Pancreas (tissue), 10 donors: Measurements from ENCODE around the gene DLG2. TPM values are rescaled to one million over a fixed set of nuclear protein-coding genes. Genes with fewer than 3 reads are reported as not detected.
A peak's percentile ranks its signal among the peaks of the same experiment; 100 is the strongest.

ENCODE experiments used
- ATAC-seq, 4 donors: fragments of 200-7000 bp; cut with Tn5 transposase; one replicate each; pipeline versions ENCODE4 v1.8.0 to v1.9.1; 2020; ENCODE audit warnings: mild to moderate bottlenecking in 4 of 4, moderate library complexity in 4 of 4
- DNase-seq, 6 donors: peaks; one replicate each; pipeline ENCODE4 v3.0.0-alpha.2; 2020
- FAIRE-seq: peaks from 2 replicates; lab custom pipeline; 2012; peaks lifted over from hg19 to GRCh38; lab: Jason Lieb, UNC
- H3K27ac ChIP-seq, 4 donors: fragments of 200-600 bp; sonication (generic); 1 replicate in 3 of 4; 2 replicates in 1 of 4; pipeline versions ENCODE4 v1.5.0 to v1.8.0; 2020
- H3K27me3 ChIP-seq, 4 donors: fragments of 200-600 bp; one replicate each; pipeline ENCODE4 v1.8.0; 2021
- H3K36me3 ChIP-seq, 3 donors: fragments of 200-600 bp; sonication (generic) in 1 of 3; one replicate each; pipeline versions ENCODE4 v1.5.0 to v1.8.0; 2020 to 2021
- H3K4me1 ChIP-seq, 3 donors: fragments of 200-600 bp; one replicate each; pipeline ENCODE4 v1.8.0; 2021
- H3K4me3 ChIP-seq, 4 donors: fragments of 200-600 bp; sonication (generic) in 2 of 4; one replicate each; pipeline versions ENCODE4 v1.5.0 to v1.8.0; 2020 to 2021
- H3K9me3 ChIP-seq, 4 donors: fragments of 200-600 bp; one replicate each; pipeline ENCODE4 v1.8.0; 2021
- WGBS, 2 donors: extraction: QIAGEN DNeasy Blood & Tissue Kit; methylation state at CpG; one replicate each; pipeline ENCODE4 v1.1.7; 2013; 5-methylcytosine and 5-hydroxymethylcytosine counted together
- intact Hi-C, 3 donors: fragments of 100-400 bp; cut with DNase I; formaldehyde crosslinking; loops; one replicate each; pipeline versions ENCODE4 v1.11.1 to v1.14.2; 2022
- polyA plus RNA-seq, 2 donors: library from polyadenylated mRNA; stranded (reverse); fragments of 200-250 nt; gene quantifications; one replicate each; pipeline ENCODE4 v1.2.3, GENCODE V29; 2013
- total RNA-seq, 6 donors: library from RNA; stranded (reverse); fragmentation: NEBNext Ultra II Directional in 4 of 6; extraction: Animal tissue kit (Norgen Biotek cat#: 25700) in 4 of 6; gene quantifications; one replicate each; pipeline versions ENCODE4 v1.2.1 to v1.2.4, GENCODE V29; 2021 to 2023
- TF ChIP-seq, protein P1 (sequence below), 4 donors: fragments of 200-600 bp; sonication (generic) in 3 of 4; IDR thresholded peaks; one replicate each; pipeline versions ENCODE4 v1.5.0 to v1.8.0; 2021; ENCODE audit warnings: antibody characterized with exemption in 4 of 4
- donor health status: healthy with polysubstance abuse.
- donor health status: DM: no; HTN: no; CAD: no; lungs with moderate emphysema.
- donor health status: DM: no; HTN: no; CAD: no.
- donor health status: control.
- donor health status: control.
- donor health status: Bipolar disorder and iron deficiency.
- donor health status: DM: yes; HTN: yes; CAD: no.
- donor health status: DM: no; HTN: no; CAD: no.
- donor health status: DM: no; HTN: no; CAD: no.
- donor health status: DM: yes; HTN: yes; CAD: no.

Gene DLG2
- total and polyA plus RNA-seq, 8 donors = 1.2 to 5.4 (median 3.6) TPM

DNA sequence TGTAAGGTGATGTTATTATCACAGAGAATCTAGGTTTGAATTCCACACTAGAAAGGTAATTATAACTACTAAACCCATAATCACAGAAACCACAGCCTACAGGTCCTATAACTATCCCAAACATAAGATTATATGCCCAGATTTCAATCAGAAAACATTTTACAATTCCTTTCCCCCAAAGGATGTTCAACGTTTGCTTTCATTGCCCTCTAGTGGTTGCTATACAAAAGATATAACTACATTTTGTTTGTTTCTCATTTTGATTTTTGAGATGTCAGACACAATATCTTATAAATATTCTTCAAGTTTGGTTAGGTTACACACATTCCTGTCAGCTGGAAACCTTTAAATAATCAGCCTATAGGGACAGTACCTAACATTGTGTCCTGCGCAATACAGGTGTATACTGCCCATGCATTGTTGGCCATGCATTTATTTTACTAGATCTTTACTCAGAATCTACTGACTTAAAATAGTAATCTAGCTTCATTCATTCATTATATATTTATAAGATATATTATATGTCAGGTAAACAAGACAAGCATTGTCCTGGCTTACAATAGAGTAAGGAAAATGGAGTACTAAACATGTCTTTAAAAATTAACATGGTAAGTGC lies 1810.5 kb downstream of the DLG2 start:
- Histone ChIP-seq H3K4me3 (no peak overlapping the region), H3K36me3 (no peaks in the 10 kb centered on the region), H3K9me3 (no peaks in the 10 kb centered on the region), H3K27me3 (no peaks in the 10 kb centered on the region), H3K4me1 (no peaks in the 10 kb centered on the region), H3K27ac (no peak overlapping the region)
- 44% methylated on average over 2 of the region's 2 CpGs for WGBS, 2 donors
- ATAC-seq (peak in 2 of 4 donors; percentile 54 to 55), FAIRE-seq (peak; percentile 32), DNase-seq (no peak)
- intact Hi-C loops = loop anchor here in 2 of 3 donors (5.0 to 10.0 kb wide), 3 partner anchors 522 to 912 kb away; partner anchors contain the start of genes DDIAS (in 1 of the 2) and PRCP (in 1 of the 2)
- TF ChIP-seq, protein P1, sequence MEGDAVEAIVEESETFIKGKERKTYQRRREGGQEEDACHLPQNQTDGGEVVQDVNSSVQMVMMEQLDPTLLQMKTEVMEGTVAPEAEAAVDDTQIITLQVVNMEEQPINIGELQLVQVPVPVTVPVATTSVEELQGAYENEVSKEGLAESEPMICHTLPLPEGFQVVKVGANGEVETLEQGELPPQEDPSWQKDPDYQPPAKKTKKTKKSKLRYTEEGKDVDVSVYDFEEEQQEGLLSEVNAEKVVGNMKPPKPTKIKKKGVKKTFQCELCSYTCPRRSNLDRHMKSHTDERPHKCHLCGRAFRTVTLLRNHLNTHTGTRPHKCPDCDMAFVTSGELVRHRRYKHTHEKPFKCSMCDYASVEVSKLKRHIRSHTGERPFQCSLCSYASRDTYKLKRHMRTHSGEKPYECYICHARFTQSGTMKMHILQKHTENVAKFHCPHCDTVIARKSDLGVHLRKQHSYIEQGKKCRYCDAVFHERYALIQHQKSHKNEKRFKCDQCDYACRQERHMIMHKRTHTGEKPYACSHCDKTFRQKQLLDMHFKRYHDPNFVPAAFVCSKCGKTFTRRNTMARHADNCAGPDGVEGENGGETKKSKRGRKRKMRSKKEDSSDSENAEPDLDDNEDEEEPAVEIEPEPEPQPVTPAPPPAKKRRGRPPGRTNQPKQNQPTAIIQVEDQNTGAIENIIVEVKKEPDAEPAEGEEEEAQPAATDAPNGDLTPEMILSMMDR (IDR thresholded peaks at IDR 0.05) = peak in 3 of 4 donors; percentile 28 to 47 (median 29)

DNA sequence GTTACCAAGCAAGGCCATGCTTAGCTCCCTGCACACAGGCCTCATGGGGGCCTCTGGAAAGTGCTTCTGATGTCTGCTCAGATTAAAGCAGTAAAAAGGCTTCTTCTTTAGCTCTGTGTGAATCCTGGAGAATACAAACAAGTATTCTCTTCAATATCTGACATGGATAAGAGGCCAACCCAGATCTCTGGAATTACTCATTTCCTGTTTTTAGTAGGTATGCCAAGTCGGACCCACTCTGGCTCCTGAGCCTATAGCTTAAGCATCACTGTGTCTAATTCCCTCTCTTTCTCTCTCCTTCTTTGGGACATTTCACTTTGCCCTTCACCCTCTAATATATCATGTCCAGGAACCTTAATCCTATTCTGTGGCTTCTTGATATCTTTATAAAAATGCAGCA lies 1811.4 kb downstream of the DLG2 start:
- 28 to 40% methylated on average over 1 of the region's 1 CpG for WGBS, 2 donors
- no peaks in the 10 kb centered on the region for H3K9me3 ChIP-seq

DNA sequence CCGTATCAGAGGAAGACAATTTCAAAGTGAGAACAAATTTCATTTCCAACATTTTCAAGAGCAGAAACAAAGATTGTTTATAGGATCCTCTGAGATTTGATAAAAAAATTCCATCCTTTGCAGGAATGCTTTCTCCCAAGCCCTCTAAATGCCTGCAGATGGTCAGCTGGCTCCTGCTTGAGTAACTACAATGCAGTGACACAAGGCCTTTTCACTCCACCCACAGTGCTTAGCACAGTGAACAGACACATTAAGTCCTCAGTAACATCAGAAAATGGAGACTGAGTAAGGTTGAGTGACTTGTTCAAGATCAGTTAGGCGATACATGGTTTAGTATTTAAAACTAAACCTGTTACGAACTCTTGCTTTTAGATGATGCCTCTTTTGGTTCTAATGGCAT lies 1813.8 kb downstream of the DLG2 start:
- FAIRE-seq (no peak), ATAC-seq (no peak), DNase-seq (no peak)
- Histone ChIP-seq H3K36me3 (no peaks in the 10 kb centered on the region), H3K27ac (no peak overlapping the region), H3K4me1 (no peaks in the 10 kb centered on the region), H3K4me3 (no peak overlapping the region), H3K9me3 (no peaks in the 10 kb centered on the region), H3K27me3 (no peaks in the 10 kb centered on the region)
- whole genome bisulfite sequencing, 2 donors = 83 to 95% methylated on average over 3 of the region's 3 CpGs
- intact Hi-C loops = loop anchor here in 2 of 3 donors (10.0 kb wide), 2 partner anchors 518 to 908 kb away; partner anchors contain the start of genes DDIAS (in 1 of the 2) and PRCP (in 1 of the 2)
- TF ChIP-seq, protein P1 (IDR thresholded peaks at IDR 0.05) = no peak

More for the DNA sequence above, 1811.4 kb downstream of the DLG2 start:
- no peak for DNase-seq
- no peak for FAIRE-seq
- Histone ChIP-seq H3K4me1 (no peaks in the 10 kb centered on the region), H3K27ac (no peak overlapping the region), H3K4me3 (no peak overlapping the region), H3K36me3 (no peaks in the 10 kb centered on the region), H3K27me3 (no peaks in the 10 kb centered on the region)
- ATAC-seq = no peak
- TF ChIP-seq, protein P1 (IDR thresholded peaks at IDR 0.05) = no peak
- intact Hi-C loops = loop anchor here in 2 of 3 donors (5.0 to 10.0 kb wide), 3 partner anchors 521 to 911 kb away; partner anchors contain the start of genes DDIAS (in 1 of the 2) and PRCP (in 1 of the 2)

DNA sequence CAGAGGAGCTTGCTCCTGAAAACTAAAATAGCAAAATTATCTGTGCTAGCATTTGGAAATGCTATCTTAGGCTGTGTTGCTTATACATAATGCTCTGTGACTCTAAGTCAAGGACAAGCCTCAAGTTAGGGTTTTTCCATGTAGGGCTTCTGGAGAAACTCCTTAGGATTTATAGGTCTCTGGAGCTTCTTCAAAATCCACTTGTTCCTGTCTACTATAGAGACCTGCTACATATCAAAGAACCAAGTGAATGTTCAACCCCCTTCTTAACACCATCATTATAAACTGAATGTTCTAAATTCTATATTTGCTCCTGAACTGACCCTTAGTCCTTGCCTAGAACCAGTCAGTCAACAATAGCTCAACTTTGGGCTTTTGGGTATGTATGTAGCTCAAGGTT lies 1817.9 kb downstream of the DLG2 start:
- H3K27me3 ChIP-seq = no peaks in the 10 kb centered on the region
- no peaks in the 10 kb centered on the region for H3K4me1 ChIP-seq
- H3K36me3 ChIP-seq = no peaks in the 10 kb centered on the region
- FAIRE-seq = no peak
- TF ChIP-seq, protein P1 (IDR thresholded peaks at IDR 0.05) = no peak
- no peak for ATAC-seq
- intact Hi-C loops = no loop called here
- no peaks in the 10 kb centered on the region for H3K9me3 ChIP-seq
- no peak overlapping the region for H3K4me3 ChIP-seq
- no peak for DNase-seq
- H3K27ac ChIP-seq = no peak overlapping the region

DNA sequence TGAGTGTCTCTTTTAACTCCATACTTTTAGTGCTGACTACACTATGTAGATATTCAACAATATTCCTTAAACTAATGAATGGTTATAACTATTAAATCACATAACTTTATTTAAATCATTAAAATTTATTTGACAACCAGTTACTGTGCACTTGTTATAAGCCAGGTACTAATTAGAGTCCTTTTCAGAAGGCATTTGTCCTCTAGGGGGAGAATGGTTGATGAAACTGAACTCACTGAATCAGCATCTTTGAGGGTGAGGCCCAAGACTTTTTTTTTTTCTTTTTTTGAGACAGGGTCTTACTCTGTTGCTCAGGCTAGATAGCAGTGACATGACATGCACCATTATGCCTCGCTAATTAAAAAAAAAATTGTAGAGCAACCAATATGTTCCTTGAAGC lies 1825.3 kb downstream of the DLG2 start:
- H3K36me3 ChIP-seq = no peaks in the 10 kb centered on the region
- no peaks in the 10 kb centered on the region for H3K9me3 ChIP-seq
- WGBS, 2 donors = 80 to 93% methylated on average over 1 of the region's 1 CpG
- no peaks in the 10 kb centered on the region for H3K27me3 ChIP-seq
- no peaks in the 10 kb centered on the region for H3K4me1 ChIP-seq
- TF ChIP-seq, protein P1 (IDR thresholded peaks at IDR 0.05) = no peak
- no peak for FAIRE-seq
- H3K27ac ChIP-seq = no peak overlapping the region
- H3K4me3 ChIP-seq = no peak overlapping the region
- ATAC-seq = no peak
- no peak for DNase-seq
- intact Hi-C loops = no loop called here
